ENCODE results near the gene ACSS3.
"Not testable (repeated sequence)": the region's sequence is repeated elsewhere in the genome, so short reads cannot be mapped to it uniquely, and the experiment has no call there.

ACSS3 gene

GRCh38 chr12:81077686-81078441, at the start of gene ACSS3:
Gene ACSS3 (plus strand): TSS chr12:81078079. CDS start chr12:81078121, 42 bp downstream.
- DNase-seq: no peak

GRCh38 chr12:81034926-81035325, 43.0 kb upstream of the ACSS3 start:
- no peak for DNase-seq

GRCh38 chr12:81039231-81039630, 38.6 kb upstream of the ACSS3 start:
- DNase-seq: no peak

- no peak for DNase-seq
These were observed 33.7 kb upstream of the ACSS3 start for GRCh38 chr12:81043979-81044740.

- not testable (repeated sequence) for DNase-seq
These were observed 12.9 kb upstream of the ACSS3 start for GRCh38 chr12:81064971-81065370.

- no peak for DNase-seq
These were observed 7.0 kb upstream of the ACSS3 start for GRCh38 chr12:81070846-81071245.

- no peak for DNase-seq
These were observed 2.3 kb upstream of the ACSS3 start for GRCh38 chr12:81075539-81075938.

GRCh38 chr12:81077329-81077685, 572 bp upstream of the ACSS3 start:
- no peak for DNase-seq

GRCh38 chr12:81078469-81079196, 754 bp downstream of the ACSS3 start:
- no peak for DNase-seq

GRCh38 chr12:81079280-81080076, 1.6 kb downstream of the ACSS3 start:
- DNase-seq: no peak

GRCh38 chr12:81080431-81080983, 2.6 kb downstream of the ACSS3 start:
- DNase-seq: no peak

GRCh38 chr12:81081726-81082125, 3.8 kb downstream of the ACSS3 start:
- no peak for DNase-seq

GRCh38 chr12:81083018-81083417, 5.1 kb downstream of the ACSS3 start:
- DNase-seq: no peak

GRCh38 chr12:81083906-81084513, 6.1 kb downstream of the ACSS3 start:
- no peak for DNase-seq

GRCh38 chr12:81084811-81085350, 7.0 kb downstream of the ACSS3 start:
- DNase-seq: no peak

GRCh38 chr12:81085832-81086231, 8.0 kb downstream of the ACSS3 start:
- no peak for DNase-seq

GRCh38 chr12:81086342-81086741, 8.5 kb downstream of the ACSS3 start:
- DNase-seq: no peak

- no peak for DNase-seq
These were observed 10.3 kb downstream of the ACSS3 start for GRCh38 chr12:81088221-81088620.

GRCh38 chr12:81089412-81089811, 11.5 kb downstream of the ACSS3 start:
- no peak for DNase-seq

- no peak for DNase-seq
These were observed 14.2 kb downstream of the ACSS3 start for GRCh38 chr12:81092053-81092452.

- no peak for DNase-seq
These were observed 17.0 kb downstream of the ACSS3 start for GRCh38 chr12:81094718-81095360.
